DOHH2 (cell line): ENCODE measurements around the gene ELOVL3.

Experiments
- CTCF ChIP-seq: fragments of 200-600 bp; sonication (generic); IDR thresholded peaks from one replicate; pipeline ENCODE4 v1.5.1; 2014; ENCODE audit warnings: antibody characterized with exemption, mild to moderate bottlenecking, low read depth, low read length; ENCODE audit not compliant: poor library complexity, severe bottlenecking
- EZH2phosphoT487 ChIP-seq: fragments of 200-600 bp; sonication (generic); IDR thresholded peaks from 2 replicates; pipeline ENCODE4 v1.6.1; 2017; ENCODE audit warnings: borderline replicate concordance, mild to moderate bottlenecking, antibody characterized with exemption, low read length, moderate library complexity, mixed read lengths

DNA sequence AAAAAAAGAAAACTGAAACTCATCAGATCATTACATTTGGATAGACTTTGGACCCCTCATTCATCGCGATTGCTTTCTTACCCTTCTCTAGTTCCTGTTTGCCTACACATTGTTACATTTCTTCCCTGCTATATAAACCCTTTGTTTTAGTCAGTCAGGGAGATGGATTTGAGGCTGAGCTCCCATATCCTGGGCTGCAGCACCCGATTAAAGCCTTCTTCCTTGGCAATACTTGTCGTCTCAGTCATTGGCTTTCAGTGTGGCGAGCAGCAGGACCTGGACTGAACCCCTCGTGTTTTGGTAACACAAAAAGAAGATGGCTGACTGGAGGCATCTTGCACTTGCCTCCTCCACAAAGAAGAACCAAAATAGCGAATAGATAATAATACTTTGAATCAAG lies 34.1 kb upstream of the ELOVL3 start:
- no peak for TF ChIP-seq CTCF
- no peak for TF ChIP-seq EZH2phosphoT487
